ENCODE measurements around the gene RPS13. TPM values are rescaled to one million over a fixed set of nuclear protein-coding genes. Genes with fewer than 3 reads are reported as not detected.

The RPS13 gene
- total and polyA plus RNA-seq, 2 donors (not counting 1 experiment from before 2014, with no cell fraction given), result 1,411 to 1,599 TPM

- CTCF ChIA-PET, result no interaction called here
Measured at GRCh38 chr11:17046690-17047089, 30.8 kb downstream of the RPS13 start.

More at GRCh38 chr11:17046690-17047089, 30.8 kb downstream of the RPS13 start:
- no peak for DNase-seq
- TF ChIP-seq EZH2 (IDR thresholded peaks at IDR 0.05; ENCODE audit: borderline replicate concordance, insufficient read depth, low read depth, low read length, poor library complexity, severe bottlenecking) (no peak), CTCF (IDR thresholded peaks at IDR 0.05) (no peak)
- intact Hi-C loops (cut with micrococcal nuclease), result no loop called here
- H3K27me3 Mint-ChIP-seq, result no peaks in the 10 kb centered on the region
- POLR2A ChIA-PET, result no interaction called here
- peaks cover 0 to 3% (median 0%) of the 10 kb centered on the region in 4 experiments for H3K27me3 ChIP-seq (replicated peaks in 1 of 4; ENCODE audit: control extremely low read depth in 1 of 4, control insufficient read depth in 3 of 4, insufficient read depth in 4 of 4, low read length in 3 of 4)
- no peaks in the 10 kb centered on the region for H3K4me1 Mint-ChIP-seq
- no peak overlapping the region for H3K27ac ChIP-seq (ENCODE audit: low read length in 2 of 2)
- no peak overlapping the region for H3K27ac Mint-ChIP-seq
- no peaks in the 10 kb centered on the region for H3K79me2 ChIP-seq (ENCODE audit: control insufficient read depth, insufficient read depth, low read length)
- no peak overlapping the region for H3K4me3 Mint-ChIP-seq
- H3K4me1 ChIP-seq (ENCODE audit: control insufficient read depth in 2 of 2, insufficient read depth in 2 of 2, low read length in 2 of 2), result no peaks in the 10 kb centered on the region
- H3K4me3 ChIP-seq (ENCODE audit: control extremely low read depth in 1 of 5, extremely low read depth in 1 of 5, insufficient read depth in 1 of 5, low read depth in 2 of 5, low read length in 4 of 5), result no peak overlapping the region
- no peaks in the 10 kb centered on the region for H3K9me3 ChIP-seq (ENCODE audit: control extremely low read depth in 1 of 3, control insufficient read depth in 2 of 3, insufficient read depth in 1 of 3, low read length in 2 of 3)
- no peak for ATAC-seq (ENCODE audit: low read depth)
- H4K20me1 ChIP-seq (ENCODE audit: control insufficient read depth, insufficient read depth, low read length, poor library complexity, severe bottlenecking), result no peaks in the 10 kb centered on the region
- no peaks in the 10 kb centered on the region for H3K36me3 ChIP-seq (replicated peaks in 1 of 2; ENCODE audit: control extremely low read depth in 1 of 2, control insufficient read depth in 1 of 2, extremely low read depth in 1 of 2, insufficient read depth in 2 of 2, low read length in 1 of 2)
- no peak overlapping the region for H2AFZ ChIP-seq (ENCODE audit: insufficient read depth, low read depth, low read length, poor library complexity, severe bottlenecking)
- H3K4me2 ChIP-seq (replicated peaks; ENCODE audit: low read depth, low read length, poor library complexity, severe bottlenecking), result no peak overlapping the region
- H3K9ac ChIP-seq (ENCODE audit: low read length), result no peak overlapping the region
- 73% methylated on average over 5 of the region's 5 CpGs for WGBS (ENCODE audit: insufficient coverage)
- H3K9me3 Mint-ChIP-seq (ENCODE audit: insufficient read depth), result no peaks in the 10 kb centered on the region

All from B cell (primary cell).